Inflammatory macrophage treated with lipopolysaccharide for 1 hour (primary cell): ENCODE measurements around the gene NR4A3.
"Not testable (repeated sequence)": the region's sequence is repeated elsewhere in the genome, so short reads cannot be mapped to it uniquely, and the experiment has no call there.

Experiments used
- DNase-seq, 2 donors: peaks; one replicate each; pipeline ENCODE4 v3.0.0-alpha.2; 2020 to 2022

The NR4A3 gene

GRCh38 chr9:99821396-99822108 is at the start of gene NR4A3:
Gene NR4A3 (plus strand): TSS chr9:99821885. CDS start chr9:99828043, 6,158 bp downstream.
- peak; percentile 97 to 99 for DNase-seq

DNA sequence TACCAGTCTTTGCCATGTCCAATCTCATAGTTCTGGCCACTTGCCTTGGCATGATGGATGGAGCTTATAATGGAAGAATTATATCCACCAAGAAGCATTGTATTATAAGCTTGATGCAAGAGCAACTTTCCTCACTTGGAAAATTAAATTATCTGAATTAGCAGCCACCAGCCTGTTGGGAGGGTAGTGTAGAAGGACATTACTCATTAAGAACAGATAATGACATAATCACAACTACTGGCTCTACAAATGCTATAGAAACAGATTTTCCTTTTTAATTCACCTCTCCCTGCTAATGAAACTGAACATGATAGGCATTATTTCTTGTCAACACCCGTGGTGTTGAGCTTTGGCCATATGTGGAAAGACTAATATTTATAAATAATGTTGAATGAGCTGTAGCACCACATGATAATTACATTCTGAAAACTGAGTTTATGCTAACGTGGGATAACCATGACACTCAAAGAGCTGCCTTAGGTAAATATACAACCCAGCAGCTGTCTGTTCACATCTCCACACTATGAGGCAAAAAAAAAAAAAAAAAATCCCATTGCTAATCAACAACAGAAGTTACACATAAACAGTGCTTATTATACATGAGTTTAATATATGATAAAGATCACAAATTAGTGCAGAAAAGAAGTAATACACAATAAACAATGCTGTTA is 48.1 kb upstream of the NR4A3 start:
- no peak for DNase-seq

DNA sequence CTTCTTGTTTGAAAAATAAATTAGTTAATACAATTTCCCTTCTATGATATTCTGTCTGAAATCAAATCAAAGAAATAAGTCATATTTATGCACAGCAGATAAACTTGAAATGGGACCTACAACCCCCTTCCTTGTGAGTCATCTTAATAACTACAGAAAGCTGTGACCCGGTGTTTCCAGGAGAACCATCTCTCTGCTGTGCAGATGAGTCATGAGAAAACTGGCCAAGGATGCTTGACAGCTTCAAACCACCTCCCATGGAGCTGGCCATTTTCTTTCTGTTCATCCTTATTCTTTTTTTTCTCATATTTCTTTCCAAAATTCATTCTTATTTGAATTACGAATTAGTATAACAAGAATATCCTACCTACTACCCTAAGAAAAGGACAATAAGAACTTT is 43.4 kb upstream of the NR4A3 start:
- DNase-seq = peak in 1 of 2 donors; percentile 31

- DNase-seq = no peak
These were observed 42.8 kb upstream of the NR4A3 start for GRCh38 chr9:99778836-99779235.

GRCh38 chr9:99779277-99779676 is 42.4 kb upstream of the NR4A3 start:
- no peak for DNase-seq

- DNase-seq = not testable (repeated sequence)
These were observed 39.3 kb upstream of the NR4A3 start for GRCh38 chr9:99782349-99782748.

DNA sequence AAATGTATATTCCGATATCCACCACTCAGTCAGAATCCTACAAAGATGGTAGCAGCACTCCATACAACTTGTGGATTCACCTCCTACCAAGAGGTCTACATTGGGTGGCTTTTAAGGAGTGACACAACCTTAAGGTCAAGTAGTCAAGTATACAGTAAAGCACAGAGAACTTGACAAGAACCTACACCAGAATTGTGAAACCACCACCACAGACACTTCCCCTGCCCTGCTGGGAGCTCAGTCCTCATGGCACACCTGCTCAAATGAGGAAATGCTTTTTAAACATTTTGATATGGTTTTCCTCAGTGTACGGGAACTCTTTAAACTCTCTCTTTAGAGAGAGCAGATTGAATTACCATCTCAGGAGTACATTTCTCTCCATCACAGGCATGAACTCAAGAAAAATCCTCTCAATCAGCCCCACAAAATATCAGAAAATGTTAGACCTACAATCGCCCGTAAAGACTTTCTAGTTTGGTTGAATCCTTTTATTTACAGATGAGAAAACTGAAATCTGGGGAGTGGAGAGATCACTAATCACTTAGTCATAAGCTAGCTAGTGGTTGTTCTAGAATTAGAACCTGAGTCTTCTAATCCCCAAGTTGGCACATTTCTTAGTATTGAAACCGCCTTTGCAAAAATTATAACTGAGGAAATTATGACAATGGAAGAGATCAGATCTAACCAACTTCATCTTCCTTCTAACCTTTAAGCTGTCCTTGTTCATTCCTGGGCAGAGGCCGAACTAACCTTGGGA is 38.5 kb upstream of the NR4A3 start:
- no peak for DNase-seq

DNA sequence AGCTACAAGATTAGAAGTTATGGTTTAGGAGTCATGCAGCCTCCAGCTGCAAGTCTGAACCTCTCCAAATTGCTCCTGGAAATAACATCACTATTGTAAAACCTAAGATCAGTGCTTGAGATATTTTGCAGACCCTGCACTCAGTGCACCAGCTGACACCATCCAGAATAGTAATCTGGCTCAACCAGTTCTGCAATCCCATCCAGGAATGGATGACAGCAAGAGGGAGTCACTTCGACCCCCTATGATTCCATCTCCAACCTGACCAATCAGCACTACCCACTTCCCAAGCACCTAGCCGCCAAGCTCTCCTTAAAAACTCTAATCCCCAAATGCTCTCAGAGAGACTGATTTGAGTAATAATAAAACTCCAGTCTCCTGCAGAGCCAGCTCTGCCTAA is 37.9 kb upstream of the NR4A3 start:
- no peak for DNase-seq

- DNase-seq = no peak
These were observed 36.6 kb upstream of the NR4A3 start for GRCh38 chr9:99785010-99785590.

- DNase-seq = peak; percentile 74 to 86
These were observed 34.1 kb upstream of the NR4A3 start for GRCh38 chr9:99787556-99787955.

GRCh38 chr9:99793528-99793927 is 28.2 kb upstream of the NR4A3 start:
- no peak for DNase-seq

DNA sequence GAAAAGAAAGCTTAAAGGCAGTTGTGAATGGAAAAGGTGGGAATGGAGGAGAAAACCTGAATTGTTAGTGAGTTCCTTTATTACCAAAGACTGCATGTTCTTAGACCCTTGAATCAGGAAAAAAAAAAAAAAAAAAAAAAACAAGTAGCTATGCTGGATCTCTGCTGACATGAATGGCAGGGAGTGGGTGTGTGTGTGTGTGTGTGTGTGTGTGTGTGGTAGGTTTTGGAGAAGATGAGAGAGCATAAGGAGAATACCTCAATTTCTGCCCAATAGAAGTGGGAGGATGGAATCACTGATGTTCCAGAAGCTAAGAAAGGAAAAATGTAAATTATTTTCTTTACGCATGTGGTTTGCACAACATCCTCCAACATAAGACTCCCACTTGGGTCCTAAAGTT is 25.5 kb upstream of the NR4A3 start:
- DNase-seq = no peak

DNA sequence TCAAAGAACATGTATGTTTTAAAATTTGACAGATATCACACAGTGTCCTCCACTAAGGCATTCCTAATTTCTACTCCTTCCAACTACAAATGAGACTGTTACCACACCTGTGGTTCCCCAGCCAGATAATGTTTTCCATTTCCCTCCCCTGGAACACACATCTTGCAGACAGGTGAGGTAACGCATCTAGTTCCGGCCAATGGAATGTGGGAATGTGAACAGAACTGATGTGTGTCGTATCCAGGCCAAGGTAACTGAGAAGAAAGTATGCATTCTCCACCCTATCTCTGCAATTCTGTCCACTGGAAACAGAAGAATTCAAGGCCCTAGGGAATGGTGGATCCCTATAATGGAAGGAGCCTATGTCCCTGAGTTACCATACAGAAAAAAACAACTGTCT is 19.9 kb upstream of the NR4A3 start:
- DNase-seq = no peak

GRCh38 chr9:99803694-99804093 is 18.0 kb upstream of the NR4A3 start:
- no peak for DNase-seq

GRCh38 chr9:99807276-99807852 is 14.3 kb upstream of the NR4A3 start:
- DNase-seq = peak; percentile 53 to 91

GRCh38 chr9:99807956-99808355 is 13.7 kb upstream of the NR4A3 start:
- DNase-seq = no peak

- no peak for DNase-seq
These were observed 13.2 kb upstream of the NR4A3 start for GRCh38 chr9:99808454-99808853.

- no peak for DNase-seq
These were observed 11.9 kb upstream of the NR4A3 start for GRCh38 chr9:99809586-99810319.

DNA sequence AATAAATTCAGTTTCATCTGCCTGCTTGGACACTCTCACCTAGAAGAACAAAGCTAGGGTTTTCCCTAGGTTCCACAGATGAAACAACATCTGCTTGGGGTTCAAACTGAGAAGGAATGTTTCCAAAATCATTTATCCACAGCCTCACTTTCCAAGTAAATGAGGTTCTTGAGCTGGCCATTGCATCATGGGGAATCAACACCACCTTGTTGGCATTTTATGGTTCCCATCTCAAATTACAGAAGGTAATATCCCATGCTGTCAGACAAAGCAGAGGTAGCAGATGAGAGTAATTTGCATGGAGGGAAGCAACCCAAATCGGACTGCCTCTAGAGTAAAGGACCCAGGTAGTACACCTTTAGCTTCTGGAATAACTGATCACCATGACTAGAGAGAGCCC is 10.5 kb upstream of the NR4A3 start:
- no peak for DNase-seq

- DNase-seq = no peak
These were observed 9.9 kb upstream of the NR4A3 start for GRCh38 chr9:99811598-99812383.

DNA sequence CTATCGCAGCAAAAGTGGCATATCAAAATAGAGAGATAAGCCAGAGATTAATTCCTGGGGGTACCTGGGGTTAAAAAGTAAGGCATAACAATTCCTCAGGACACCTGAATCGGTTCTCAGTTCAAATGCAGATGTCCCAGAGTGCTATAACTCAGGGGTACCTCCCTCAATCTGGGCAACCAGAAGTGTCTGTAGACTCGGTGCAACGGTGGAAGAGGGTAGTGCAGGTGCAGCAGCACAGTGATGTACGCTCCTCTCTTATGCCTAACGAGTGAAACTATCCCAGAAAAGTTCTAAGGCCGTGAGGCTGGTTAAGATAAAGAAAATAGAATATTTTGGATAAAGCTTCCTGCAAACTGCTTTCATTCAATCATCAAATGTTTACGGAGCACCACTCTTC is 7.9 kb upstream of the NR4A3 start:
- DNase-seq = no peak

- no peak for DNase-seq
These were observed 7.3 kb upstream of the NR4A3 start for GRCh38 chr9:99814359-99814758.
